ENCODE data around the gene ZNF423.

ZNF423 gene

DNA sequence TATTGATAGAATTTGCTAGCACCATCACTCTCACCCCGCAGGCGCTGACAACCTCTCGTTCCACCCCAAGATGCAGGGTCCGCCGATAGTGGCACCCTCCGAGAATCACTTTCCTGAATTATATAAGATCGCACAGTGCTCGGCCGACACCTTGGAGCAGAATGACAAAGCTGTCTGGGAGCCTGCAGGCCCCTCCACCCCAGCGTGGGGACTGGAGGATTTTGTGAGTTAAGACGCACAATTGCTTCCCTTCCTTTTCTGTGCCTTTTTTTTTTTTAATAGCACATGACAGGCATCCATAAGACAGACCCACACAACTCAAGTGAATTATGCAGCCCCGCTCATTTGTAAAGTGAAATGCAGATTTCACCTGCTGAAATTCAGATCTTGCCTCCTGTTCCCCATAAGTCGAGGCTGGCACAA, 327.0 kb downstream of the ZNF423 start:
- Histone ChIP-seq H3K27me3 (ENCODE audit: control insufficient read depth, low read length) (peaks cover 38% of the 10 kb centered on the region), H3K79me2 (ENCODE audit: control insufficient read depth, low read length) (no peaks in the 10 kb centered on the region), H4K20me1 (ENCODE audit: control insufficient read depth, insufficient read depth, low read depth, low read length) (no peaks in the 10 kb centered on the region), H3K9me2 (replicated peaks; ENCODE audit: control insufficient read depth, low read length) (no peaks in the 10 kb centered on the region), H3F3A (ENCODE audit: control insufficient read depth, insufficient read depth) (no peaks in the 10 kb centered on the region), H3K4me3 (ENCODE audit: low read length) (no peak overlapping the region), H3K9me3 (ENCODE audit: control insufficient read depth, insufficient read depth, low read length) (no peaks in the 10 kb centered on the region), H3K36me3 (ENCODE audit: control insufficient read depth, low read length) (no peaks in the 10 kb centered on the region), H3K27ac (ENCODE audit: low read depth, low read length) (no peak overlapping the region), H3K4me1 (ENCODE audit: control insufficient read depth, low read length) (peaks cover 13% of the 10 kb centered on the region), H3K4me2 (ENCODE audit: low read length) (no peak overlapping the region)
- no peak; the same call in 1 of the 2 replicates for TF ChIP-seq EZH2phosphoT487 (IDR thresholded peaks at IDR 0.05; ENCODE audit: borderline replicate concordance, low read length)
- TF ChIP-seq, protein P1, sequence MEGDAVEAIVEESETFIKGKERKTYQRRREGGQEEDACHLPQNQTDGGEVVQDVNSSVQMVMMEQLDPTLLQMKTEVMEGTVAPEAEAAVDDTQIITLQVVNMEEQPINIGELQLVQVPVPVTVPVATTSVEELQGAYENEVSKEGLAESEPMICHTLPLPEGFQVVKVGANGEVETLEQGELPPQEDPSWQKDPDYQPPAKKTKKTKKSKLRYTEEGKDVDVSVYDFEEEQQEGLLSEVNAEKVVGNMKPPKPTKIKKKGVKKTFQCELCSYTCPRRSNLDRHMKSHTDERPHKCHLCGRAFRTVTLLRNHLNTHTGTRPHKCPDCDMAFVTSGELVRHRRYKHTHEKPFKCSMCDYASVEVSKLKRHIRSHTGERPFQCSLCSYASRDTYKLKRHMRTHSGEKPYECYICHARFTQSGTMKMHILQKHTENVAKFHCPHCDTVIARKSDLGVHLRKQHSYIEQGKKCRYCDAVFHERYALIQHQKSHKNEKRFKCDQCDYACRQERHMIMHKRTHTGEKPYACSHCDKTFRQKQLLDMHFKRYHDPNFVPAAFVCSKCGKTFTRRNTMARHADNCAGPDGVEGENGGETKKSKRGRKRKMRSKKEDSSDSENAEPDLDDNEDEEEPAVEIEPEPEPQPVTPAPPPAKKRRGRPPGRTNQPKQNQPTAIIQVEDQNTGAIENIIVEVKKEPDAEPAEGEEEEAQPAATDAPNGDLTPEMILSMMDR (IDR thresholded peaks at IDR 0.05; ENCODE audit: low read depth, low read length, poor library complexity, severe bottlenecking) = no peak

DNA sequence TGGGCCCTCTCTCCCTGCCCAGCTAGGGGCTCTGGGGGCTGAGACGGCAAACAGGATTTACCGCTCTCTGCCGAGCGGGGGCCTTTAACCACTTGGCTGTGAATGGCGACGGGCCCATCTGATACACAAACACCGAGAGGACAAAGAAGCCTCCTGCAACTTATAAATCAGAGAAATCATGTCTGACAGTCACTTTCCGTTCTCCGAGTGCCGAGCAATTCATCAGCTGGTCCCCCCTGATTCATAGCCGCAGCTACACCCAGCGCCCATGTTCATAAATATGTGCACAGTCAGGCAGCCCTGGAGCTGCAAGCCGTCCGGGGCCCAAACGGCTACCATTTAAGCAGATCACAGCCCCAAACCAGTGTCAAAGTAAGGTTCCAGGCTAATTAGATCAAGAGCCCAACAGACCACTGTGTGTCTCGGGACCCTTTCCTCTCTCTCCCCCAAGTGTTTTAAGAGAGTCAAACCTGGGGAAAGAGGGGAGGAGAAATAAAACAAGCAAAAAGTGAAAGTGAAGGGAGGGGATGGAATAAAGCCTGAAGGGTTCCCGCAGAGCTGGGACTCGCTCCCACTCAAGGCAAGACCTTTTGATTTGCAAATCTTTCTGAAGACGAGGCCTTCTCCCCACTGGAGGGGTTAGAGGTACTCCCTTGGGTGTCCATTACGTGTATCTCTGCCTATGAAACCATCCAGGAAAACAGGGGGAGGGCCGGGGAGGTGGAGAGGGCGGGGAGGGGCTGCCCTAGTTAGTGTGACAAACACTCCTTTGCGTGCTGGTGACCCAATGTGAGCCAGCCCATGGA, 327.6 kb downstream of the ZNF423 start:
- H4K20me1 ChIP-seq (ENCODE audit: control insufficient read depth, insufficient read depth, low read depth, low read length) = no peaks in the 10 kb centered on the region
- no peaks in the 10 kb centered on the region for H3K79me2 ChIP-seq (ENCODE audit: control insufficient read depth, low read length)
- H3K27me3 ChIP-seq (ENCODE audit: control insufficient read depth, low read length) = peaks cover 38% of the 10 kb centered on the region
- no peak overlapping the region for H3K27ac ChIP-seq (ENCODE audit: low read depth, low read length)
- H3K9me3 ChIP-seq (ENCODE audit: control insufficient read depth, insufficient read depth, low read length) = no peaks in the 10 kb centered on the region
- H3F3A ChIP-seq (ENCODE audit: control insufficient read depth, insufficient read depth) = no peaks in the 10 kb centered on the region
- H3K4me2 ChIP-seq (ENCODE audit: low read length) = no peak overlapping the region
- no peaks in the 10 kb centered on the region for H3K9me2 ChIP-seq (replicated peaks; ENCODE audit: control insufficient read depth, low read length)
- H3K4me3 ChIP-seq (ENCODE audit: low read length) = no peak overlapping the region
- no peaks in the 10 kb centered on the region for H3K36me3 ChIP-seq (ENCODE audit: control insufficient read depth, low read length)
- H3K4me1 ChIP-seq (ENCODE audit: control insufficient read depth, low read length) = peaks cover 13% of the 10 kb centered on the region
- TF ChIP-seq EZH2phosphoT487 (IDR thresholded peaks at IDR 0.05; ENCODE audit: borderline replicate concordance, low read length) = no peak
- TF ChIP-seq, protein P1 (IDR thresholded peaks at IDR 0.05; ENCODE audit: low read depth, low read length, poor library complexity, severe bottlenecking) = no peak

DNA sequence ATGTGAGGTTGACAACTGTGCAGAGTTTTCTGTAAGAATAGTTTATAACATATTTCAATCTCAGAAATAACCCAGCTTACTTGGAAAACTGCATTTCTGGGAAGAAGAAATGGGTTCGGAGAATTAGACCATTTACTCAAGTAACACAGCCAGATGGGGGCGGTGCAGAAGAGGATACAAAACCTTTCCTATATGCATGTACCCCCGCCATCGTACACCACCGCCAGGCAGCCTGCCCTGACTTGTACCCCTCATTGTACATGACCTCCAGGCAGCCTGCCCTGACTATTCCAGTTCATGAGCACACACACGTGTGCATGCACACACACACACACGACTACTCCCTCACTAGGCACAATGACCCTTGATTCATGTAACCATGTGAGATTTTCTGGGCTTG, 328.3 kb downstream of the ZNF423 start:
- Histone ChIP-seq H3K9me2 (replicated peaks; ENCODE audit: control insufficient read depth, low read length) (no peaks in the 10 kb centered on the region), H3K27ac (ENCODE audit: low read depth, low read length) (no peak overlapping the region), H3K36me3 (ENCODE audit: control insufficient read depth, low read length) (no peaks in the 10 kb centered on the region), H4K20me1 (ENCODE audit: control insufficient read depth, insufficient read depth, low read depth, low read length) (no peaks in the 10 kb centered on the region), H3K4me2 (ENCODE audit: low read length) (no peak overlapping the region), H3K79me2 (ENCODE audit: control insufficient read depth, low read length) (no peaks in the 10 kb centered on the region), H3K4me3 (ENCODE audit: low read length) (no peak overlapping the region), H3K4me1 (ENCODE audit: control insufficient read depth, low read length) (peaks cover 13% of the 10 kb centered on the region), H3K27me3 (ENCODE audit: control insufficient read depth, low read length) (peaks cover 38% of the 10 kb centered on the region), H3K9me3 (ENCODE audit: control insufficient read depth, insufficient read depth, low read length) (no peaks in the 10 kb centered on the region), H3F3A (ENCODE audit: control insufficient read depth, insufficient read depth) (no peaks in the 10 kb centered on the region)
- TF ChIP-seq EZH2phosphoT487 (IDR thresholded peaks at IDR 0.05; ENCODE audit: borderline replicate concordance, low read length) = no peak
- TF ChIP-seq, protein P1 (IDR thresholded peaks at IDR 0.05; ENCODE audit: low read depth, low read length, poor library complexity, severe bottlenecking) = no peak

All from DOHH2 (cell line).